Stimulated activated CD4-positive, alpha-beta T cell treated with anti-CD3 and anti-CD28 coated beads, Interleukin-12 subunit alpha, Interleukin-12 subunit beta, amount 100 ng/mL, for 24 hours (primary cell): ENCODE measurements around the gene RCC1.
"Not testable (repeated sequence)": the region's sequence is repeated elsewhere in the genome, so short reads cannot be mapped to it uniquely, and the experiment has no call there.

ENCODE experiments used
- DNase-seq, 2 experiments: peaks; one replicate each; pipeline ENCODE4 v3.0.0-alpha.2; 2020; ENCODE audit warnings: low read depth in 2 of 2

RCC1 gene

DNA sequence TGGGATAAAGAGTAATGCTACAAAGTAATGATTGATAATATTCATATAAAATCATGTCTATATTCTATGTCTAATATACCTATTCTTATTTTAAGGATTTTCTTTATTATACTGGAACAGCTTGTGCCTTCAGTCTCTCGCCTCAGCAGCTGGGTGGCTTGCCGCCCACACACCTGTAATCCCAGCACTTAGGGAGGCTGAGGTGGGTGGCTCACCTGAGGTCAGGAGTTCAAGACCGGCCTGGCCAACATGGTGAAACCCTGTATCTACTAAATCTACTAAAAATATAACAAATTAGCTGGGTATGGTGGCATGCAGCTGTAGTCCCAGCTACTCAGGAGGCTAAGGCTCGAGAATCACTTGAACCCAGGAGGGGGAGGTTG is 39.4 kb downstream of the RCC1 start:
- no peak for DNase-seq

DNA sequence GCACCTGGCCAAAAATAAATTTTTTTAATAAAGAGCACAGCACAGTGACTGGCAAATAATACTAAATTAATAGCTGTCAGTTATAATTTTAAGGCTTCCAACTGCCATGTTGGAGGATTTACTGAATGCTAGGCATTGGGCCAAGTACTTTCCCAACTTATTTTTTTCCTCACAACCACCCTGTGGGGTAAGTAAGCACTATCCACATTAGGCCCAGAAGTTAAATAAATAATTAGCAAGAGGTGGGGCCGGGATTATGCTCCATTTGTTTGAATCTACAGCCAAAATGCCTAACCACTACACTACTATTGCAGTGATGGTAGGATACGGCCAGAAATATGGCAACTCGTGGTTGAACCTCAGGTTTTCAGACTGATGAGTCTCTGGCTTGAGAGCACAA is 42.5 kb downstream of the RCC1 start:
- no peak for DNase-seq

DNA sequence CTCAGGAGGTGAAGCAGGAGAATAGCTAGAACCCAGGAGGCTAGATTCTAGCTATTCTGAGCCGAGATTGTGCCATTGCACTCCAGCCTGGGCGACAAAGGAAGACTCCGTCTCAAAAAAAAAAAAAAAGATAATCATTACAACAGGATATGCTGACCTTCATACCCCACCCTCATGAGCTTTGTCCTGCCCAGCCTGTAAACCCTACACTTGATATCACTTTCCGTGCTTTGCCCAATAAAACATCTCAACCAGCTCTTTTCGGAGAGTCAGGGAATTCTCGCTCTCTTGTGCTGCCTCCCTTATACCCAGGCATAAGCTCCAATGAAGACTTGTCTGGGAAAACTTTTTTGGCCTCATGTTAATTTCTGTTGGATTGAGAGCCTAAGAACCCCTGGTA is 45.5 kb downstream of the RCC1 start:
- no peak for DNase-seq

DNA sequence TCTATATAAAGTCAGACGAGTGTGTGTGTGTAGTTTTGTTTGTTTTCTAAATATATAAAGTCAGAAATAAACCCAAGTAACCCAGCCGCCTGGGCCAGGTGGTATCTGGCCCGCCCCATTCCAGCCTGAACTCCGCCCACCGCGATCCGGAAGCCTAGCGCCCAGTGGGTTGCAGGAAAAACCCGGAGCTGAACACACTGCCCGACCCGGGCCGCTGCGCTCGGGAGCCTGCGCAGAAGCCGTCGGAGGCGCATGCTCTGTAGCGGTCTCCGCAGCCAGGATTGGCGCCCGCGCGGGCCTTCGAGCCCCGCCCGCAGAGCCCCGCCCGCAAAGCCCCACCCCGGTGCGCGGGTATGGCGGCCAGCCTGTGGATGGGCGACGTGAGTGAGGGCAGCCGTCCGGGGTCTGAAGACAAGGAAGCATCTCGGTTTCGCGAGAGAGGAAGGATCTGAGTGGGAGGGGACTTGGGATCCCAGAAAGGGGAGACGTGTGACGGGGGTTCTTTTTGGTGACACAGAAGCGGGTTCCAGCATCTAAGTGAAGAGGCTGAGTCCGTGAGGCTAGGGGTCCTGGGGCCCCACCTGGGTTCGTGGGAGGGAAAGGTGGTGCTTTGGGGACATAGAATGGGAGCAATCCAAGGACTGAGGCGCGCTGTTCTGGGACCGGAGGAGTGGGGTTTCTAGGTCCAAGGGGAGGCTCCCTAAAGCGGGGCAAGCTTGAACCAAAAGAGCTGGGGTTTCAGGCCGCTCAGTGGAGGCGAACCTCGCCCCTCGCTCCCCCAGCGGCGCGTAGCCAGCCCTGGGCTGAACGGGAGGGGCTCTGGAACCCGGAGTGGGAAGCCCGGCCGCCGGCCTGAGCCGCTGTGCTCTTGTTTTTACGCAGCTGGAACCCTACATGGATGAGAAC is 47.2 kb downstream of the RCC1 start, which contains the start of gene TRNAU1AP:
TSS of gene TRNAU1AP (plus strand) at position 328 of the 906 bp plus-strand sequence. CDS start at position 354, 26 bp downstream.
- peak; percentile 97 for DNase-seq

DNA sequence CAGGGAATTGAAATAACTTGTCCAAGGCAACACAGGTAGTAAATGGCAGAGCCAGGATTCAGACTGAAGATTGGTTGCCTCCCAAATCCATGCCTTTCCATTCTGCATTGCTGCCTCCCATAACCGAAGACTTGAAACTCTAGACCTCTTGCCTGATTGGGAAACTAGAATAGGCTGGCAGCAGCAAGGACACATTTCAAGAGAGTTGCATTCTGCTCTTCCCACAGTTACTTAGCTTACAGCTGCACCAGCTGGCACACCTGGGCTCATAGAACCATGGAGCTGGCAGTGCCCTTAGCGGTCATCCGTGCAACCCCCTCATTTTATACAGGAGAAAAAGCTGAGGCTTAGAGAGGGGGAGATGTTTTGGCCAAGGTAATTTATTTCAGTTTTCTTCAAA is 55.0 kb downstream of the RCC1 start:
- DNase-seq = no peak

DNA sequence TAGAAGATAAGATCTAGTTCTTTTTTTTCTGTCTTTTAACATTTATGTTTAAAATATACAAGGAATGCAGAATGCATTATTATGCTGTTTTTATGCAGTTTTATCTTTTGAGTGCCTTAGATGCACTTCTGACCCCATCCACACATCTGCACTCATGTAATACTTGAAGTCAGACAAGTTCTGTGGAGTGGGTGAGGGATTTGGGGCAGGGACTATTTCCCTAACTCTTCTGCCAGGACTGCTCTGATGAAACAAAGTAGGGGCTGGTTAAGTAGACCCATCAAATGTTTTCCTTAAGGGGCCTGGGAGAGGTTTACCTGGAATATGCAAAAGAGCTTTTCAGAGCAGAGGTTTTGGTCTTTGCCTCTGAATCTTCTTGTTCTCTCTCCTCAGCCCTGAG is 58.5 kb downstream of the RCC1 start:
- no peak for DNase-seq

DNA sequence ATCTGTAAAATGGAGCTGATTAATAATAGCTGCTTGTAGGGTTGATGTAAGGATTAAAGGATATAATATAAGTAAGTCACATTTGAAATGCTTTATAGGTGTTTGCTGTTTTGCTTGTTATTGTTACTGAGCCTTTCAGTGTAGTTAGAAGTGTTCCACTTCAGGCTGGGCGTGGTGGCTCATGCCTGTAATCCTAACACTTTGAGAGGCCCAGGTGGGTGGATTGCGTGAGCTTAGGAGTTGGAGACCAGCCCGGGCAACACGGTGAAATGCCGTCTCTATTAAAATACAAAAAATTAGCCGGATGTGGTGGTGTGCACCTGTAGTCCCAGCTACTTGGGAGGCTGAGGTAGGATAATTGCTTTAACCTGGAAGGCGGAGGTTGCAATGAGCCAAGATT is 59.2 kb downstream of the RCC1 start:
- DNase-seq = no peak

DNA sequence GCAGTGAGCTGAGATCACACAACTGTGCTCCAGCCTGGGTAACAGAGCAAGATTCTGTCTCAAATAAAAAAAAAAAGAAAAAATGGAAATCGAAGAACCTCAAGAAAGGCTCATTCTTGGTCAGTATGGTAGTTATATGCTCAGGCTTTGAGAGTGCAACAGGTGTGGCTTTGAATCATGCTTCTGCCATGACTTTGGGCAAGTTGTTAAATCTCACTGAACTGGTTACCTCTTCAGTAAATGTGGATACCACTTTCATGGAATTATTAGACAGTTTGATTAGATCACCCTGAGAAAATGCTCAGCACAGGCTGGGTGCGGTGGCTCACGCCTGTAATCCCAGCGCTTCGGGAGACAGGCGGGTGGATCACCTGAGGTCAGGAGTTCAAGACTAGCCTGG is 59.9 kb downstream of the RCC1 start:
- DNase-seq = no peak

DNA sequence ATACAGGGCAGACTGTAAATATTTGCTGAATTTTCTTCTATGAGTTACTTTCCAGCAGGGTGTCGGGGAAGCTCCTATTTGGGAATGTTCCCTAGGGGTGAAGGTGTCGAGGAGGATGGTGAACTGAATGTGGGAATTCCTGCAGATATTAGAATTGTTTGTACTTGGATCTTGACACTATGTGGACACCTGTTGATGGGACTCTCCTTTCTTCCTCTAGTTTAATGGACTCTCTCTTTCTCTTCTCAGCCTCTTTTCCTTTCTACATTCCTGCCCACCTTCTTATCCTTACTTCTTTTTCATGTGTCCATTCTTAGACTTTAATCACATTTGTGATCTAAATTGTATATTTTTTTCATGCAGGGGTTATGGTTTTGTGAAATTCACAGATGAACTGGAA is 61.1 kb downstream of the RCC1 start:
- DNase-seq = no peak

DNA sequence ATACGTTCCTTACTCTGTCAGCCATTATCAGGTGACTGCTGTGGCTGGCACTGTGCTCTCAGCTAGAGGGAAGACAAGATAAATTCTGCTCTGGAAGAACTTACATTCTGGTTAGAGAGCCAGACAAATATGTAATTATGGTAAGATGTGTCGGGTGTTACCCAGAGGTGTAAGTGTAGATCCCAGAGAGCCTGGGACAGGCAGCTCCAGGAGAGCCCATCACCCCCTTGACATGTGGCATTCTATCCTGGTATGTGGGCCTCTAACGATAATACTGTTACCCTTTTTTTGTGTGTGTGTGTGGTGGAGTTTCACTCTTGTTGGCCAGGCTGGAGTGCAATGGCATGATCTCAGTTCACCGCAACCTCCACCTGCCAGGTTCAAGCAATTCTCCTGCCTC is 66.1 kb downstream of the RCC1 start:
- no peak for DNase-seq

DNA sequence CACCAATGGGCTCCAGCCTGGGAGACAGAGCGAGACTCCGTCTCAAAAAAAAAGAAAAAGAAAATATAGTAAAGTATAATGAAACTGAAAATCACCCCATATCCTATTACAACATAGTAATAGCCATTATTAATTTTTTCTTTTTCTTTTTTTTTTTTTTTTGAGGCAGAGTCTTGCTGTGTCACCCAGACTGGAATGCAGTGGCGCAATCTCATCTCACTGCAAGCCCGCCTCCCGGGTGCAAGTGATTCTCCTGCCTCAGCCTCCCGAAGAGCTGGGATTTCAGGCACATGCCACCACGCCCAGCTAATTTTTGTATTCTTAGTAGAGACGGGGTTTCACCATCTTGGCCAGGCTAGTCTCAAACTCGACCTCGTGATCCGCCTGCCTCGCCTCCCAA is 67.0 kb downstream of the RCC1 start:
- DNase-seq = not testable (repeated sequence)

DNA sequence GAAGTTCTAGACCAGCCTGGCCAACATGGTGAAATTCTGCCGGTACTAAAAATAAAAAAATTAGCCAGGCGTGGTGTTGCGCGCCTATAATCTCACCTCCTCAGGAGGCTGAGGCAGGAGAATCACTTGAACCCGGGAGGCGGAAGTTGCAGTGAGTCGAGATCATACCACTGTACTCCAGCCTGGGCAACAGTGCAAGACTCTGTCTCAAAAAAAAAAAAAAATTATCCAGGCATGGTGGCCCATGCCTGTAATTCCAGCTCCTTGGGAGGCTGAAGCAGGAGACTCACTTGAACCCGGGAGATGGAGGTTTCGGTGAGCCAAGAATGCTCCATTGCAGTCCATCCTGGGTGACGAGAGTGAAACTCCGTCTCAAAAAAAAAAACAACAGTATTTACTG is 67.7 kb downstream of the RCC1 start:
- no peak for DNase-seq

DNA sequence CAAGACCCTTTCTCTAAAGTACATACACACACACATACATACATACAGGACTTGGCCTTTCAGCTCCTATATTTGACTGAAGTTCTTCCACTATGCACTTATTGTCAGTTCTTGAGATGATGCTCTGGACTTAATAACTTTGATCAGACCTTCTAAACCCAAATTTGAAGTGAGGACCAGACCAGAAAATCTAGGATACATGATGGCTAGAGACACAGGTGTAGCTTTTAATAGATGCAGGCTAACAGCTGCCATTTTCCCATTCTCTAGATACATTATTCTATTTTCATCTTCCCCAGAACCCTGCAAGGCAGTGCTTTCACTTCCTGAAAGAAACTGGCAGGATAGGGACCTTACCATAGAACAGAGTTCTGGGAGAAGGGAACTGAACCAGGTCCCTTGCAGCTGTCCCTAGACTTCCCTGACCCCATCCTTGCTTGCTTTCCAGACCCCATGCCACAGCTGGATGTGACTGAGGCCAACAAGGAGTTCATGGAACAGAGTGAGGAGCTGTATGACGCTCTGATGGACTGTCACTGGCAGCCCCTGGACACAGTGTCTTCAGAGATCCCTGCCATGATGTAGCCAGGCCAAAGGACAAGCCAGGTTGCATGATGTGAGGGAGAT is 71.3 kb downstream of the RCC1 start:
- DNase-seq = peak; percentile 48 to 49

DNA sequence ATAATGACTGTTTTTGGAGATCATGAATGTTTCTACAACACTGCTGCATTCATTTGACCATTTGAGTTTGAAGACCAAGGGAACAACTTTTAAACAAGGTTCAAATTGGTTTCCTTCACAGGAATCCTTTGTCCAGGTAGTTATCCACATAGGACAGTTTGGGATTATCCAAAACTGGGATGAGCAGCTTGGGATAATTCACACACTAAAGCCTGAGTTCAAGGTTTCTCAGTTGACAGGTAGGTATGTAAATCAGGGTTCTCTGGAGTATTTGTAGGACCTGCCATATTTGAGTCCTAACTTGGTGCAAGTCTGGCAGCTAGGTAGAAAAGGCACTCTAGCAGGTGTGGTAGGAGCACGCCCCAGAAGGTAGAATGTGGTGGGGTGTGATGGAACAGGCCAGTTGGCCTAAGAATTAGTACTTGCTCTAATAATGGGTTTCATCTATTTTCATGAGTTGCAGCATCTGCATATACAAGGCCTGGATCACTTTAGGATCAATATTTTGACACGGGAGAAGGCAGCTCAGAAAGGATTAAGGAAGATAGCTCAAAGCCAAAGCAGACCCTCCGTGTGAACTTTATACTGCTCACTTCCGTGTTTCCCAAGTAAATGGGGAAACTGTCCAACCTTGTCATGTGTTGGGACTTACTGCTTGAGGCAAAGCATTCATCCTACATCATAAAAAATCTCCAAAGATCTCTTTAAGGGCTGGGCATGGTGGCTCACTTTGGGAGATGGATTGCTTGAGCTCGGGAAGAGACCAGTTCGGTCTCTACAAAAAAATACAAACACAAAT is 72.1 kb downstream of the RCC1 start:
- DNase-seq = no peak

DNA sequence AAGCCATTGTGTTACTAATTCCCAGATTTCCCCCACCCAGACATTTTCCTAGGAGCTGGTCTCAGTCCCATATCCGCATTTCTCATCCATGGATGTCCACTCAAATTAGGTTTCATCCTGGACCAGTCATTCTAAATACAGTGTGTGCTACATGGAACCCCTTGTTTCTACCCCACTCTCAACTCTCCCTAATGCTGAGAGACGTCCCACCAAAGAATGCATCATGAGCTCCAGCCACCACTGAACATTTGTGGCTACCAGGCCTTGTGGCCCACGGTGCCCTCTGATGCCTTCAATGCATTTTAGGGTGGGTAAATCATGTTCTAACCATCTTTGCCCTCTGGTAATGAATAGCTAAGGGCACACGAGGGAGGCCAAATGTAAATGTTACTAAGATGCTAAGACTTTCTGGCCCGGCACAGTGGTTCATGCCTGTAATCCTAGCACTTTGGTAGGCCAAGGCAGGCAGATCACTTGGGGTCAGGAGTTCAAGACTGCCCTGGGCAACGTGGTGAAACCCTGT is 72.9 kb downstream of the RCC1 start:
- DNase-seq = no peak

DNA sequence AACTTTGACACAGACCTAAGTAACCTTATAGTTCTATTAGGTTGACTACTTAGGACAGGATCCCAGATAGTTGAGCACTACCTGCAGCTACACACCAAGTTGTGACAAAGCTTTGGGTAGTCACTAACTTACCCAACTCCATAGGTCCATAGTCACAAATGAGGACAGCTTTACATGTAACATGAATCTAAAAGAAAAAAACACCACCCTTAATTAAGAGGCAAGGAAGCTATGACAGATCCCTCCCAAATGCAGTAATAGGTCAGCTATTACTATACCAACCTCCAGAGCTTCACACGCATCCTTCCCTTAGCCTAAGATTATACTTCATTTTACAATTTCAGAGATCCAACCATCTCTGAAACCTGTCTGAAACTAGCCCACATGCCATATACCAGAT is 73.6 kb downstream of the RCC1 start:
- DNase-seq = no peak

DNA sequence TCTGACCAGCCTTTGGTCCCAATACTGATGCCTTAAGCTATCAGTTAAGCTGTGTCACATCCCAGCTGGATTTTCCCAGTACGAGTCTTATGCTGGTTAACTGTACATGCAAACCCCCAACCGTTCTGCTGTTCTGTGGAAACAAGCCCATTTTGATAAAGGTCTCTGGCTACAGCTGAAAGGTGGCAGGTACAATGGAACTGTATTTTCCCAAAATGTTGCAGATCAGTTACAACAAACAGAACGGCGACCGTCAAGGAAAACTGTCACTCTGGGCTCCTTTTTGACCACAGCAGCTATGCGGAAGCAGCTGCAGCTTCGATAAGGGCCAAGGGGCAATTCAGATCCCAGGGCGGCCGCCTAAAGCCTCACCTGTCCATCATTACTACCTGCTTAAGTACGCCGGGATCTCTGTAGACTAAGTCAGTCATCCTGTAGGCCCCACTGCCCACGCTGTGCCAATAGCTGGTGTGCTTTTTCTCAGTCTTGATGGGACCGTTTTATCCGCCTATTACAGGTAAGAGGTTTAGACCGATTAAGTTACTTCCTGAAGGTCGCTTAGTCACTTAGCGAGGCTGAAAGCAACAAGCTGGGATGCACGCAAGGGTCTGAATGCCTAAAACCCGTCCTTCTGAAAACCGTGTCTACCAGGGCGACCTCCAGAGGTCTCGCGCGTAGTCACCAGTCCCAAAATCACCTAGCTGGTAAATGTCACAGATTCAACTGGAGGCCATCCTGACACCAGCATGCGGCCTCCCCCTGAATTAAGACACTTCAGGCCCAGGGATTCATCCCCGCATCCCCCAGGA is 75.1 kb downstream of the RCC1 start:
- no peak for DNase-seq

DNA sequence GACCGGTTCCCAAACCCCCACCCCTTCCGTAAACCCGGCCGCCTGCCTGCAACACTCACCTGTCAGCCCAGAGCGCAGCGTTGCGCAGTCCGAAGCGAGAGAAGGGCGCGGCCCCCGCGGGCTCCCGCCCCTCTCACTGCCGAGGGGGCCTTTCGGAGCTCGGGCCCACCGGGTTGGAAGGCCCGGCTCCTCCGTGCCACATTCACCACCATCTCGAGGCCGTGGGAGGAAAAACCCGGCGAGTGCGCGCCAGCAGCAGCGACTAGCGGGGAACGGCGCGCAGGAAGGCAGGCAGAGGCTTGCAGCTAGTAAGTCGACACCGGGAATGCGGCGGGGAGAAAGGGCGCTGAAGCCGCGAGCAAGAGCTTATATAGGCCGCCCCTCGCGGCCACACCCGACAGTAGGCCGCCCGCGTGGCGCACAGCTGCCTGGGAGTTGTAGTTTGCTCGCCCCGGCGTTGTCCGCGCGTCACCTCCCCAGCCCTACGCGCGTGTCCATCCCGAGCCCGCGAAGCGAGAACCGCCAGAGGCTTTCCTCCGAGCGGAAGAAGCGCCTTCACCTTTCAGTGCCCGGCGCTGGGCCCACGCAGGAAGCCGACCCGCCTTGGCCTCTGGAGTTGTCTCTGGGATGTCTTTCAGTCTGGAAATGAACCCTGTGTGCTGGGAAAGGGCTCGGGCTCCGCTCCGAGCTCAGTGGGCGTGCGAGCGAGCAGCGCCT is 75.8 kb downstream of the RCC1 start:
- peak; percentile 89 to 92 for DNase-seq

DNA sequence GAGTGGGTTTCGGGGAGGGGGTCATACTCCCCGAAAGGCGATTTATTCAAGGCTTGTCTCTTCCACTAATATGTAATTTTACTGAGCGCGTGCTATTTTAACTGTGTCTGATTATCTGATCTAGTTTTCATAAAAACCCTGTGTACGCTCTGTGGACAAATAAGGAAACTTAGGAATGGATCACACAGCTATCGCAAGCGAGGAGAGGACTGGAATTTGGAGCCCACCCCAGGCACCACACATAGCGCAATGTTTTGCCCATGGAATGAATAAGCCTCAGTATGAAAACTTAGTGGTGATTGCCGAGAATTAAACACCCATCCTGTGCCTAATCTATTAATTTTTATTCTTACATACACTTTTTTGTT is 76.4 kb downstream of the RCC1 start:
- DNase-seq = no peak

DNA sequence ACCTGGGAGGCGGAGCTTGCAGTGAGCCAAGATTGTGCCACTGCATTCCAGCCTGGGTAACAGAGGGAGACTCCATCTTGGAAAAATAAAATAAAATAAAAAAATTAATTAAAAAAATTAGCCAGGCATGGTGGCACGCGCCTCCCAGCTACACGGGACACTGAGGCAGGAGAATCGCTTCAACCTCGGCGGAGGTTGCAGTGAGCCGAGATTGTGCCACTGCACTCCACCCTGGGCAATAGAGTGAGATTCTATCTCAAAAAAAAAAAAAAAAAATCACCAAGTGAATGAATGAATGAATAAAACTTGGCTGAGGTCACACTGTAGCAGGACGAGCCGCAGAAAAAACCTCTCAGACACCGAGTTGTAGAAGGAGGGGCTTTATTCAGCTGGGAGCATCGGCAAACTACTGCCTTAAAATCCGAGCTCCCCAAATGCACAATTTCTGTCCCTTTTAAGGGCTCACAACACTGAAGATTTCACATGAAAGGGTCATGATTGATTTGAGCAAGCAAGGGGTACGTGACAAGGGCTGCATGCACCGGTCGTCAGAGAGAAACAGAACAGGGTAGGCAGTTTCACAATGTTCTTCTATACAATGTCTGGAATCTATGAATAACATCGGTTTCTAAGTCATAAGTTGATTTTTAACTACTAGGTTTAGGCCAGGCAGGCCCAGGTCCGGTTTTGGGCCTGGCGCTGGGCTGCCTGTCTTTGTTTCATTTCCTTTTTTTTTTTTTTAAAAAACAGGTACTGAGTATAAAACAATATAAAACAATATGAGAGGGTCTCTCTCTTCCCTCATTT is 80.9 kb downstream of the RCC1 start:
- not testable (repeated sequence) for DNase-seq
